GM18519 (cell line): ENCODE results near the gene CLEC17A.

ENCODE experiments used
- ATAC-seq: cut with Tn5 transposase; IDR thresholded peaks from one replicate; pipeline ENCODE4 v1.9.1; 2021; ENCODE audit warnings: mild to moderate bottlenecking, moderate library complexity; ENCODE audit not compliant: unreplicated experiment, low FRiP score

CLEC17A gene

DNA sequence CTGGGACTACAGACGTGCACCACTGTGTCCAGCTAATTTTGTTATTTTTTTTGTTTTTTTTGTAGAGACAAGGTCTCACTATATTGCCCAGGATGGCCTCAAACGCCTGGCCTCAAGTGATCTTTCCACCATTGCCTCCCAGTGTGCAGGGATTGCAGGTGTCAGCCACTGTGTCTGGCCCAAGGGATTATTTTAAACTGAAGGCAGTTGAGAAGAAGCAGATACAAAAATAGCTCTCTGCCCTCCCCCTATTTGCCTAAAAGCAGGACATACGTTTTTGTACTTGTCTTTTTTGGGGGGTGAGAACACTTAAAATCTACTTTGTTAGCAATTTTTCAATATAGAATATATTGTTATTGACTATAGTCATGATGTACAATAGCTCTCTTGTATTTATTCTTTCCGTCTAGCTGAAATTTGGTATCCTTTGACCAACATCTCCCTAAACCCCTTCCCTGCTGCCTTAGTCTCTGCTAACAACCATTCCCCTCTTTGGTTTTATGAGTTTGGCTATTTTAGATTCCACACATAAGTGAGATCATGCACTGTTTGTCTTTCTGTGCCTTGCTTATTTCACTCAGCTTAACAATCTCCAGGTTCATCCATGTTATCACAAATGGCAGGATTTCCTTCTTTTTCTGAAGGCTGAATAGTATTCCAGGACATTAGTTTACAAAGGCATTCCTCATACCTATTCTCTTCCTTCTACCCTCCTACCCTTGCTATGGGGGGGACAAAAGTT is 56.8 kb downstream of the CLEC17A start:
- ATAC-seq, result no peak

DNA sequence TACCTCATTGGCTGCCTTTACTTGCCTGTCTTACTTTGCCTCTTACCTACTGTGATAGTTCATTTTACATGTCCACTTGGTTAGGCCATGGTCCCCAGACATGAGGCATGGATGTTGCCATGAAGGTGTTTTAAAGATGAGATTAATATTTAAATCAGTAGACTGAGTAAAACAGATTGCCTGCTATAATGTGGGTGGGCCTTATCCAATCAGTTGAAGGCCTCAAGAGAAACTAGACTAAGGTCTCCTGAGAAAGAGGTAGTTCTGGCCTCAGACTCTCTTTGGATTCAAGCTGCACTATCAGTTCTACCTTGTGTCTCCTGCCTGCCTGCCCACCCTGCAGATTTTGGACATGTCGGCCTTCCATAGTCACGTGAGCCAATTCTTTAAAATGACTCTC is 65.6 kb downstream of the CLEC17A start:
- no peak for ATAC-seq

DNA sequence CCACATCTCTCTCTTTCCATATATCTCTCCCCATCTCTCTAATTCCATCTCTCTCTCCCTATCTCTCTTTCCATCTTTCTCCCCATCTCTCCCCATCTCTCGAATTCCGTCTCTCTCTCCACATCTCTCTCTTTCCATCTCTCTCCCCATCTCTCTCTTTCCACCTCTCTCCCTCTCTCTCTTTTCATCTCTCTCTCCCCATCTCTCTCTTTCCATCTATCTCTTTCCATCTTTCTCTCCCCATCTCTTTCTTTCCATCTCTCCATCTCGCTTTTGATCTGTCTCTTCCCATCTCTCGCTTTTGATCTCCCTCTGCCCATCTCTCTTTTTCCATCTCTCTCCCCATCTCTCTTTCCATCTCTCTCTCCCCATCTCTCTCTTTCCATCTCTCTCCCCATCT is 66.1 kb downstream of the CLEC17A start:
- no peak for ATAC-seq

DNA sequence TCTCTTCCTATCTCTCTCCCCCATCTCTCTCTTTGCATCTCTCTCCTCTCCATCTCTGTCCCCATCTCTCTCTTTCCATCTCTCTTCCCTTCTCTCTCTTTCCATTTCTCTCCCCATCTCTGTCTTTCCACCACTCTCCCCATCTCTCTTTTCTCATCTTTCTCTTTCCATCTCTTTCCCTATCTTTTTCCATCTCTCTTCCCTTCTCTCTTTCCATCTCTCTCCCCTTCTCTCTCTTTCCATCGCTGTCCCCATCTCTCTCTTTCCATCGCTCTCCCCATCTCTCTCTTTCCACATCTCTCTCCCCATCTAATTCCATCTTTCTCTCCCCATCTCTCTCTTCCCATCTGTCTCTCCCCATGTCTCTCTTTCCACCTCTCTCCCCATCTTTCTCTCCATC is 67.3 kb downstream of the CLEC17A start:
- ATAC-seq, result no peak

DNA sequence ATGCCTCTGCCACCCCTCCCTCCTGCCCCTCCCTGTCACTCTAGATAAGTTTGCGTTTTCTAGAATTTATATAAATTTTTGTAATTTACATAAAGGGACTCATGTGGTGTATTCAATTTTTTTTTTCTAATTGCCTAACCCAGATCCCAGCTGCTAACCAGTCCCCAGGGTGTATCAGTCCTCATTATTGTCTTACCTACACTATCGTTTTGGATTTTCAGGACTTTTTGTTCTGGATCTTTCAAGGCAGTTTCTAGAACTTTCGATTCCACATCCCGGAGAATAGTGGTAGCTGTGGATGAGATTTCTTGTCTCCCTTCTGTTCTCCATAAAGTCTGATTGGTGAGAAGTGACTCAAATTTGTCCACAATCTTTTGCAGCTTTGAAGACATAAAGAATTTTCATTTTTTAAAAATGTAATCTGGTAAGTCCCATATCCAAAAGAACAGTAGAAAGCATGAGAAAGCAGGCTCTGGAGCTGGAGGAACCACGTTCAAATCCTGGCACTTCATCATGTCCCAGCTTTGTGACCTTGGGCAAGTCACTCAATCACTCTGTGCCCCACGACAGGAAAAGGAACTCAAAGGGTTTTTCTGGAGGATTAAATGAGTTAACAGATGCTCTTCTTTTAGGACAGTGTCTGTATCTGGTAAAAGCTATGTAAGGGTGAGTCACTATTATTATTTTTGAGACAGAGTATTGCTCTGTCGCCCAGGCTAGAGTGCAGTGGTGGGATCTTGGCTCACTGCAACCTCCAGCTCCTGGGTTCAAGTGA is 72.1 kb downstream of the CLEC17A start:
- ATAC-seq, result no peak

DNA sequence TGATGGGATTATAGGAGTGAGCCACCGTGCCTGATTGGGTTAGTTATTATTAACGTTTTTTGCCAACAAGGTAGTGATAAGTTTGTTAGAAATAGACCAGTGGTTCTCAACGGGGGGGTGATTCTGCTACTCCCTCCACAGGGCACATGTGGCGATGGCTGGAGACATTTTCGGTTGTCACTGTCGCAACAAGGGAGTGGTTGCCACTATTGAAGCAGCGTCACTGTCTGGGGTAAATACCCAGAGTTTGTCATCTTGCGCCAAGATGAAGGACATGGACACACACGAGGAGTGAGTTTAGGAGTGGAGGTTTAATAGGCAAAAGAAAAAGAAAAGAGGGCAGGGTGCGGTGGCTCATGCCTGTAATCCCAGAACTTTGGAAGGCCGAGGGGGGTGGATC is 72.8 kb downstream of the CLEC17A start:
- no peak for ATAC-seq

DNA sequence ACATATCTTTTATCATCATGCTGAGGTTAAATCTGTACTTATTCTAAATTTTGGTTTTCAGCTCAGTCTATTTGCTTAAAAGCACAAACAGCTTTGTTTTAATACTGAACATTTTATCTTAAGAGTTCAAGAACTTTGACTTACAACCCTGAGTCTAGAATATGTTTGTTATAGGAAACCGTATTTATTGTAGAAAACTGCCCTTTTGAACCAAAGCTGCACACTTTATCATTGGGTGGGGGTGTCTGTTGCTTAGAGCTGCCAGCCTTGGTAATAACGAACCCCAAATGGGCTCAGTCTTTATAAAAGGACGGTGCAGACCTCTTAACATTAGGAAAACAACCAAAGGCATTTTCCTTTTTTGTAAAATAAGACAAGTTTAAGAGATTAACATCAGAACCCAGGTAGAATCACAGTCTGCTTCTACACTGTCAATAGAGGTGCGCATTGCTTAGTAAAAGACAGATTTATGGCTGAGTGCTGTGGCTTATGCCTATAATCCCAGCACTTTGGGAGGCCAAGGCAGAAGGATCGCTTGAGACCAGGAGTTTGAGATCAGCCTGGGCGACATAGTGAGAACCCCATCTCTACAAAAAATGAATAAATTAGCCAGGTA is 77.1 kb downstream of the CLEC17A start:
- ATAC-seq, result no peak

DNA sequence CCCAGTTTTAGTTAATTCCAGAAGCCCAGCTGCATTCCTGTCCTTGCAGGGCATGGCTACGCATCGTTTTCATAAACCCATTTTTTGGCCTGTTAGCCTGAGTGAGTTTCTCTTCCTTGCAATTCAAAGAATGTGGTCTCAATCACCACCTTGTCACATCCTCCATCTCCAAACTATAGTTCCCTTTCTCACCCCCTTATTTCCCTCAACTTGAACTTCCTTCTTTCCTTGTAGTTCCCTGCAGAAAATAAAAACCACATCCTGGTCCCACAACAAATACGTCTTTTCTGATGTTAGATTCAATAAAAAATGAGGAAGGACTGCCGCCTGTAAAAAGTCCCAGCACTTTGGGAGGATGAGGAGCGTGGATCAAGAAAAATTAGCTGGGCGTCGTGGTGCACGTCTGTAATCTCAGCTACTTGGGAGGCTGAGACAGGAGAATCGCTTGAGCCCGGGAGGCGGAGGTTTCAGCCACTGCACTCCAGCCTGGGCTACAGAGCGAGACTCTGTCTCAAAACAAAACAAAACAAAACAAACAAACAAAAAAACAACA is 78.6 kb downstream of the CLEC17A start:
- no peak for ATAC-seq
